GM12878 (cell line): ENCODE results near the gene IQGAP1. TPM values are rescaled to one million over a fixed set of nuclear protein-coding genes. Genes with fewer than 3 reads are reported as not detected.

Experiments used
- ATAC-seq: fragments of 200-7000 bp; cut with Tn5 transposase; 3 replicates; pipeline ENCODE4 v1.9.1; 2020; ENCODE audit warnings: mild to moderate bottlenecking, moderate library complexity
- BruUV-seq: library from RNA; stranded (reverse); fragments of 400-500 nt; replicated peaks from 2 replicates; lab custom pipeline; 2021; lab: Mats Ljungman, UMichigan
- CTCF ChIA-PET: fragments of 300-600 bp; sonication (Branson Sonifier 250); formaldehyde crosslinking; extraction: SDS; loops from one replicate; lab custom pipeline; 2021; ENCODE audit warnings: inconsistent platforms; lab: Yijun Ruan, JAX
- POLR2A ChIA-PET: fragments of 350-600 bp; formaldehyde crosslinking; extraction: SDS; loops from one replicate; lab custom pipeline; 2021; ENCODE audit warnings: inconsistent platforms; lab: Charles Lee
- RAD21 ChIA-PET: fragments of 300-600 bp; sonication (Branson Sonifier 250); formaldehyde crosslinking; loops from one replicate; lab custom pipeline; 2023; ENCODE audit warnings: antibody characterized with exemption; ENCODE audit not compliant: unreplicated experiment; lab: Charles Lee
- SMC1A ChIA-PET: fragments of 300-600 bp; sonication (Branson Sonifier 250); formaldehyde crosslinking; loops from one replicate; lab custom pipeline; 2023; ENCODE audit not compliant: unreplicated experiment, uncharacterized antibody; lab: Charles Lee
- DNase-seq: peaks from one replicate; pipeline ENCODE4 v3.0.0-alpha.2; 2011; ENCODE audit warnings: low read depth, low spot score
- FAIRE-seq: peaks from 3 replicates; lab custom pipeline; 2011; peaks lifted over from hg19 to GRCh38; lab: Jason Lieb, UNC
- H2AFZ ChIP-seq: 2 replicates; pipeline ENCODE4 v1.6.0; 2011; ENCODE audit warnings: low read depth, low read length, control low read depth; ENCODE audit not compliant: control insufficient read depth
- H3K27ac ChIP-seq: 2 replicates; pipeline ENCODE4 v1.5.1; 2011; ENCODE audit warnings: control low read depth; ENCODE audit not compliant: control insufficient read depth, insufficient read depth
- H3K27me3 ChIP-seq, 2 experiments: replicated peaks in 1 of 2; 2 replicates each; pipeline versions ENCODE4 v1.6.0 to v1.6.1; 2011; ENCODE audit warnings: low read length in 1 of 2; ENCODE audit not compliant: control insufficient read depth in 2 of 2, insufficient read depth in 2 of 2
- H3K36me3 ChIP-seq, 2 experiments: 2 replicates each; pipeline ENCODE4 v1.5.1; 2011; ENCODE audit warnings: low read length in 1 of 2; ENCODE audit not compliant: control insufficient read depth in 2 of 2, insufficient read depth in 2 of 2
- H3K4me1 ChIP-seq: 2 replicates; pipeline ENCODE4 v1.6.1; 2011; ENCODE audit warnings: mild to moderate bottlenecking, low read length, moderate library complexity, mixed read lengths; ENCODE audit not compliant: control insufficient read depth, insufficient read depth
- H3K4me2 ChIP-seq: 2 replicates; pipeline ENCODE4 v1.6.0; 2011; ENCODE audit warnings: control low read depth; ENCODE audit not compliant: control insufficient read depth, insufficient read depth
- H3K4me3 ChIP-seq: fragments of 200-600 bp; sonication (generic); 2 replicates; pipeline ENCODE4 v1.5.1; 2016
- H3K79me2 ChIP-seq: 2 replicates; pipeline ENCODE4 v1.6.0; 2011; ENCODE audit warnings: low read length; ENCODE audit not compliant: control insufficient read depth, insufficient read depth
- H3K9ac ChIP-seq: 2 replicates; pipeline ENCODE4 v1.8.0; 2011; ENCODE audit warnings: low read length, control low read depth, mixed read lengths; ENCODE audit not compliant: control insufficient read depth, insufficient read depth
- H3K9me3 ChIP-seq: replicated peaks from 3 replicates; pipeline ENCODE4 v1.5.1; 2011; ENCODE audit warnings: mild to moderate bottlenecking, low read length; ENCODE audit not compliant: control insufficient read depth, insufficient read depth
- H4K20me1 ChIP-seq: 2 replicates; pipeline ENCODE4 v1.6.0; 2011; ENCODE audit not compliant: control insufficient read depth, insufficient read depth
- CHD2 ChIP-seq: IDR thresholded peaks from 2 replicates; pipeline ENCODE4 v1.6.1; 2011; ENCODE audit warnings: low read depth, low read length, improper control_type of control experiment, borderline replicate concordance
- ETV6 ChIP-seq, 2 experiments: fragments of 450-650 bp in 1 of 2; IDR thresholded peaks in 1 of 2; conservative IDR thresholded peaks in 1 of 2; 2 replicates each; pipeline ENCODE4 v1.6.1; 2014; ENCODE audit warnings: antibody characterized with exemption in 1 of 2, borderline replicate concordance in 1 of 2, low read depth in 1 of 2, mild to moderate bottlenecking in 1 of 2, moderate library complexity in 1 of 2
- HDGF ChIP-seq: fragments of 450-650 bp; IDR thresholded peaks from 2 replicates; pipeline ENCODE4 v1.6.1; 2016; ENCODE audit warnings: antibody characterized with exemption
- JUNB ChIP-seq: IDR thresholded peaks from 2 replicates; pipeline ENCODE4 v1.6.1; 2016; ENCODE audit warnings: antibody characterized with exemption, mild to moderate bottlenecking
- NR2F1 ChIP-seq: fragments of 450-650 bp; conservative IDR thresholded peaks from 2 replicates; pipeline ENCODE4 v1.6.1; 2017; ENCODE audit warnings: mild to moderate bottlenecking
- RBBP5 ChIP-seq: fragments of 200-600 bp; sonication (generic); conservative IDR thresholded peaks from 2 replicates; pipeline ENCODE4 v1.6.1; 2016
- SPI1 ChIP-seq: IDR thresholded peaks from 2 replicates; pipeline ENCODE4 v1.6.1; 2011; ENCODE audit warnings: low read depth, mild to moderate bottlenecking, low read length, moderate library complexity, borderline replicate concordance; ENCODE audit not compliant: insufficient read depth
- SREBF1 ChIP-seq: IDR thresholded peaks from 2 replicates; pipeline ENCODE4 v1.6.1; 2012; ENCODE audit warnings: mild to moderate bottlenecking, low read length
- SUZ12 ChIP-seq: fragments of 200-600 bp; sonication (generic); IDR thresholded peaks from one replicate; pipeline ENCODE4 v1.6.1; 2018; ENCODE audit warnings: antibody characterized with exemption, mild to moderate bottlenecking; ENCODE audit not compliant: unreplicated experiment
- ZNF274 ChIP-seq: IDR thresholded peaks from one replicate; pipeline ENCODE4 v1.8.0; 2011; ENCODE audit not compliant: insufficient read length, insufficient read depth
- WGBS: methylation state at CpG from one replicate; pipeline ENCODE4 v1.1.6; 2016; ENCODE audit warnings: low lambda C conversion rate; ENCODE audit not compliant: insufficient replicate concordance, insufficient coverage; ENCODE audit errors: missing lambda C conversion rate; 5-methylcytosine and 5-hydroxymethylcytosine counted together
- in situ Hi-C: fragments of 300-500 bp; cut with MboI; formaldehyde crosslinking; loops from 9 replicates; pipeline ENCODE4 v1.14.3; 2018; ENCODE audit warnings: mixed read lengths
- intact Hi-C: fragments of 100-400 bp; cut with micrococcal nuclease; formaldehyde crosslinking; loops from one replicate; pipeline ENCODE4 v1.14.2; 2022; ENCODE audit not compliant: unreplicated experiment
- polyA plus RNA-seq, 11 experiments: library from polyadenylated mRNA; depleted of rRNA in 4 of 11; unstranded in 6 of 11; stranded (reverse) in 5 of 11; fragments of >200 nt; fragmentation: Nextera tagmentation in 4 of 11; fragmentation: Illumina TruSeq in 1 of 11; extraction: Ambion mirVana in 4 of 11; extraction: Trizol in 1 of 11; gene quantifications; 1 replicate in 1 of 11; 2 replicates in 10 of 11; pipeline versions ENCODE4 v1.2.1 to v1.2.3, GENCODE V29; 2011 to 2016; ENCODE audit warnings: inconsistent platforms in 2 of 11, missing spikeins in 2 of 11, low read depth in 1 of 11
- total RNA-seq, 4 experiments: library from RNA; depleted of rRNA in 3 of 4; stranded (reverse); fragments of >200 nt in 3 of 4; fragmentation: Illumina TruSeq in 1 of 4; extraction: Trizol in 1 of 4; gene quantifications; 2 replicates each; pipeline versions ENCODE4 v1.2.1 to v1.2.3, GENCODE V29; 2013 to 2021
- TF ChIP-seq, protein P1 (sequence below): fragments of 450-650 bp; IDR thresholded peaks from 2 replicates; pipeline ENCODE4 v1.6.1; 2016; ENCODE audit warnings: mild to moderate bottlenecking, moderate library complexity, borderline replicate concordance

The IQGAP1 gene
- total and polyA plus RNA-seq, 10 of the 15 experiments (the other 5 are each of a cell fraction or from before 2014, with no cell fraction given), result 65.2 to 250 (median 112) TPM

DNA sequence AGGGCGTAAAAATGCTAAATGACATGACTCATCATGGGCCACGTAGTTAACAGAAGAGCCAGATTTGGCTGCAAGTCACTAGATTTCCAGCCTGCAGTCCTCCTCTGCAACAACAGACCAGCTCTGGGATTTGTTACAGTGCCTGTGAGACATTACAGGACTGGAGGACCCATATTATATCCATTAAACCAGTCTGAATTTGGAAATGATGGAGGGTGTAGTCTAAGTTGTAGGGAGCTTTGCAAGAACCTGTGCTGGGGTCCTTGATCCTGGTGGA lies 25.2 kb upstream of the IQGAP1 start:
- BruUV-seq, result no TSS peak
- WGBS, result 92% methylated on average over 2 of the region's 2 CpGs
- H4K20me1 ChIP-seq, result no peaks in the 10 kb centered on the region
- POLR2A ChIA-PET, result interaction anchor here (0.9 to 2.1 kb wide), 2 partner anchors 25 to 569 kb away, joined by 3 to 6 read pairs; partner anchors contain the start of gene IQGAP1
- FAIRE-seq (no peak), DNase-seq (no peak), ATAC-seq (no peak)
- SMC1A ChIA-PET, result interaction anchor here (0.6 to 4.2 kb wide), 15 partner anchors 9 to 569 kb away, joined by 3 to 27 read pairs (median 3); no protein-coding TSS in a partner anchor
- H3K9ac ChIP-seq, result no peak overlapping the region
- RAD21 ChIA-PET, result interaction anchor here (0.6 to 1.9 kb wide), 8 partner anchors 19 to 119 kb away, joined by 3 to 13 read pairs (median 5); partner anchors contain the start of gene IQGAP1
- no peaks in the 10 kb centered on the region for H3K4me1 ChIP-seq
- in situ Hi-C loops (no loop called here), intact Hi-C loops (loop anchor here (2.0 to 5.0 kb wide), 2 partner anchors 99 to 120 kb away; no protein-coding TSS in a partner anchor)
- no peak overlapping the region for H3K4me2 ChIP-seq
- no peaks in the 10 kb centered on the region for H3K79me2 ChIP-seq
- H3K9me3 ChIP-seq, result no peaks in the 10 kb centered on the region
- no peak overlapping the region for H3K4me3 ChIP-seq
- CTCF ChIA-PET, result interaction anchor here (0.8 to 4.8 kb wide), 14 partner anchors 8 to 570 kb away, joined by 3 to 49 read pairs (median 6); partner anchors contain the start of gene ZNF774
- TF ChIP-seq, protein P1, sequence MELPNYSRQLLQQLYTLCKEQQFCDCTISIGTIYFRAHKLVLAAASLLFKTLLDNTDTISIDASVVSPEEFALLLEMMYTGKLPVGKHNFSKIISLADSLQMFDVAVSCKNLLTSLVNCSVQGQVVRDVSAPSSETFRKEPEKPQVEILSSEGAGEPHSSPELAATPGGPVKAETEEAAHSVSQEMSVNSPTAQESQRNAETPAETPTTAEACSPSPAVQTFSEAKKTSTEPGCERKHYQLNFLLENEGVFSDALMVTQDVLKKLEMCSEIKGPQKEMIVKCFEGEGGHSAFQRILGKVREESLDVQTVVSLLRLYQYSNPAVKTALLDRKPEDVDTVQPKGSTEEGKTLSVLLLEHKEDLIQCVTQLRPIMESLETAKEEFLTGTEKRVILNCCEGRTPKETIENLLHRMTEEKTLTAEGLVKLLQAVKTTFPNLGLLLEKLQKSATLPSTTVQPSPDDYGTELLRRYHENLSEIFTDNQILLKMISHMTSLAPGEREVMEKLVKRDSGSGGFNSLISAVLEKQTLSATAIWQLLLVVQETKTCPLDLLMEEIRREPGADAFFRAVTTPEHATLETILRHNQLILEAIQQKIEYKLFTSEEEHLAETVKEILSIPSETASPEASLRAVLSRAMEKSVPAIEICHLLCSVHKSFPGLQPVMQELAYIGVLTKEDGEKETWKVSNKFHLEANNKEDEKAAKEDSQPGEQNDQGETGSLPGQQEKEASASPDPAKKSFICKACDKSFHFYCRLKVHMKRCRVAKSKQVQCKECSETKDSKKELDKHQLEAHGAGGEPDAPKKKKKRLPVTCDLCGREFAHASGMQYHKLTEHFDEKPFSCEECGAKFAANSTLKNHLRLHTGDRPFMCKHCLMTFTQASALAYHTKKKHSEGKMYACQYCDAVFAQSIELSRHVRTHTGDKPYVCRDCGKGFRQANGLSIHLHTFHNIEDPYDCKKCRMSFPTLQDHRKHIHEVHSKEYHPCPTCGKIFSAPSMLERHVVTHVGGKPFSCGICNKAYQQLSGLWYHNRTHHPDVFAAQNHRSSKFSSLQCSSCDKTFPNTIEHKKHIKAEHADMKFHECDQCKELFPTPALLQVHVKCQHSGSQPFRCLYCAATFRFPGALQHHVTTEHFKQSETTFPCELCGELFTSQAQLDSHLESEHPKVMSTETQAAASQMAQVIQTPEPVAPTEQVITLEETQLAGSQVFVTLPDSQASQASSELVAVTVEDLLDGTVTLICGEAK, result no peak
- TF ChIP-seq SPI1 (no peak), NR2F1 (no peak), SREBF1 (no peak), JUNB (no peak), SUZ12 (no peak), CHD2 (no peak), ZNF274 (no peak), HDGF (no peak), RBBP5 (no peak), ETV6 (conservative IDR thresholded peaks at IDR 0.05 in 1 of 2, IDR thresholded peaks at IDR 0.05 in 1 of 2; ENCODE audit: borderline replicate concordance in 1 of 2, low read depth in 1 of 2) (no peak)
- no peaks in the 10 kb centered on the region for H3K27me3 ChIP-seq
- no peaks in the 10 kb centered on the region for H3K36me3 ChIP-seq
- no peak overlapping the region for H3K27ac ChIP-seq
- no peak overlapping the region for H2AFZ ChIP-seq
